ELR (cell line): ENCODE results near the gene UBTD1.
"Not testable (repeated sequence)": the region's sequence is repeated elsewhere in the genome, so short reads cannot be mapped to it uniquely, and the experiment has no call there.

ENCODE experiments used
- DNase-seq: peaks from one replicate; pipeline ENCODE4 v3.0.0-alpha.2; 2015; ENCODE audit warnings: low read depth

The UBTD1 gene

GRCh38 chr10:97563337-97563736 is 64.6 kb downstream of the UBTD1 start:
- DNase-seq, result no peak

- DNase-seq, result no peak
These were observed 66.1 kb downstream of the UBTD1 start for GRCh38 chr10:97564776-97565175.

- no peak for DNase-seq
These were observed 67.7 kb downstream of the UBTD1 start for GRCh38 chr10:97566336-97566996.

GRCh38 chr10:97567891-97568290 is 69.2 kb downstream of the UBTD1 start:
- no peak for DNase-seq

GRCh38 chr10:97570146-97570788 is 71.5 kb downstream of the UBTD1 start:
- DNase-seq, result no peak

- no peak for DNase-seq
These were observed 72.2 kb downstream of the UBTD1 start for GRCh38 chr10:97570789-97571471.

GRCh38 chr10:97571622-97572021 is 72.9 kb downstream of the UBTD1 start:
- no peak for DNase-seq

- peak; percentile 83 for DNase-seq
These were observed 73.7 kb downstream of the UBTD1 start, which contains the start of gene ANKRD2 for GRCh38 chr10:97572214-97572989. ANKRD2 (plus strand) TSS chr10:97572779; CDS start chr10:97572789, 10 bp downstream.

- DNase-seq, result no peak
These were observed 74.3 kb downstream of the UBTD1 start for GRCh38 chr10:97573021-97573420.

- no peak for DNase-seq
These were observed 74.9 kb downstream of the UBTD1 start for GRCh38 chr10:97573672-97574071.

- peak; percentile 84 for DNase-seq
These were observed 75.8 kb downstream of the UBTD1 start for GRCh38 chr10:97574374-97575126.

GRCh38 chr10:97575127-97575668 is 76.5 kb downstream of the UBTD1 start:
- DNase-seq, result peak; percentile 44

GRCh38 chr10:97576487-97576886 is 77.8 kb downstream of the UBTD1 start:
- not testable (repeated sequence) for DNase-seq

GRCh38 chr10:97577701-97578100 is 79.0 kb downstream of the UBTD1 start:
- no peak for DNase-seq

- peak; percentile 44 for DNase-seq
These were observed 79.6 kb downstream of the UBTD1 start for GRCh38 chr10:97578171-97578844.

GRCh38 chr10:97580421-97581367 is 82.0 kb downstream of the UBTD1 start:
- DNase-seq, result no peak

GRCh38 chr10:97582169-97582568 is 83.4 kb downstream of the UBTD1 start:
- no peak for DNase-seq

- DNase-seq, result no peak
These were observed 84.8 kb downstream of the UBTD1 start for GRCh38 chr10:97583476-97583875.

GRCh38 chr10:97584060-97584797 is 85.5 kb downstream of the UBTD1 start, which contains the start of gene HOGA1:
HOGA1 (plus strand) TSS chr10:97584389; CDS start chr10:97584704, 315 bp downstream.
- DNase-seq, result peak; percentile 44
